Caki2 (cell line): Measurements from ENCODE around the gene PPARD. TPM values are rescaled to one million over a fixed set of nuclear protein-coding genes. Genes with fewer than 3 reads are reported as not detected.

ENCODE experiments used
- DNase-seq: peaks from one replicate; pipeline ENCODE4 v3.0.0-alpha.2; 2015; ENCODE audit warnings: low read depth
- in situ Hi-C: cut with HindIII; loops from 2 replicates; pipeline ENCODE4 v1.10.0; 2016; ENCODE audit warnings: low sequenced_read_pairs, low pct_unique_long_range_greater_than_20kb, mixed read lengths
- total RNA-seq: library from RNA; depleted of rRNA; stranded (reverse); fragments of >200 nt; shearing (Covaris generic); gene quantifications from 2 replicates; pipeline ENCODE4 v1.2.3, GENCODE V29; 2014; ENCODE audit warnings: low replicate concordance; rRNA removed

The PPARD gene
- total RNA-seq, 1 experiment from 2014 or later, result 2.8 TPM

GRCh38 chr6:35470663-35471120 lies 128.3 kb downstream of the PPARD start:
- no peak for DNase-seq
- in situ Hi-C loops, result no loop called here

DNA sequence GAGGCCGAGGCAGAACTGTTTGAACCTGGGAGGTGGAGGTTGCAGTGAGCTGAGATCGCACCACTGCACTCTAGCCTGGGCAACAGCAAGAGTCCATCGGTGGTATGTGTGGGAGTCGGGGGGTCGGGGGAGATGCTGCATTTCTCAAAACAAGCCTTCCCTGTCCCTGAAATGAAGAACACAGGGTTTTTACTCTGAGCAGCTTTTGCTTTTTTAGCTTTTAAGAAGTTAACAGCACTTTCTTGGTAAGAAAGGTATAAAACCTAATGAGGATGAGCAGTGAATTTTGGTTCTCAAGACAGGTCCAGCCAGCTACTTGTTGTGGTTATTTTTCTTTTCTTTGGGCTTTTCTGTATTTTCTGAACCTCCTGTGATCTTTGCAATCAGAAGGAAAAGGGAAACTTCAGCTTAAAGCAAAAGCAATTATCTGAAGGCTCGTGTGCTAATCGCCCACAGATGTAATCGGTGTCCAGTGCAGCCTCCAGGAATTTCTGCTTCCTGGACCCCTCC lies 129.5 kb downstream of the PPARD start:
- in situ Hi-C loops, result no loop called here
- no peak for DNase-seq

- DNase-seq, result no peak
- in situ Hi-C loops, result no loop called here
Measured at GRCh38 chr6:35473075-35473849, 130.9 kb downstream of the PPARD start.

DNA sequence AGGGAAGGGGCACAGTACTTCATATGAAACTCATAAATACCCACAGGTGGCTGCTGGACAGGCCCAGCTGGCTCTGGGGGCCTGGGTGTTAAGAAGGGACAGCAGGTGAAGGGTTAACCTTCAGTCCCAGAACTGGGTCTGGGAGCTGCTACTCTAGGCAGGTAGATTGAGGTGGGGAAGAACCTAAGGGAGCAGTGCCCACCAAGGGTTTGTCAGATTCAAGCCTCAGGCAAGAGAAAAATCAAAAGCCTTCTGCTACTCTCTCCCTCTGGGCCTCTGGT lies 131.4 kb downstream of the PPARD start:
- in situ Hi-C loops, result no loop called here
- DNase-seq, result no peak

DNA sequence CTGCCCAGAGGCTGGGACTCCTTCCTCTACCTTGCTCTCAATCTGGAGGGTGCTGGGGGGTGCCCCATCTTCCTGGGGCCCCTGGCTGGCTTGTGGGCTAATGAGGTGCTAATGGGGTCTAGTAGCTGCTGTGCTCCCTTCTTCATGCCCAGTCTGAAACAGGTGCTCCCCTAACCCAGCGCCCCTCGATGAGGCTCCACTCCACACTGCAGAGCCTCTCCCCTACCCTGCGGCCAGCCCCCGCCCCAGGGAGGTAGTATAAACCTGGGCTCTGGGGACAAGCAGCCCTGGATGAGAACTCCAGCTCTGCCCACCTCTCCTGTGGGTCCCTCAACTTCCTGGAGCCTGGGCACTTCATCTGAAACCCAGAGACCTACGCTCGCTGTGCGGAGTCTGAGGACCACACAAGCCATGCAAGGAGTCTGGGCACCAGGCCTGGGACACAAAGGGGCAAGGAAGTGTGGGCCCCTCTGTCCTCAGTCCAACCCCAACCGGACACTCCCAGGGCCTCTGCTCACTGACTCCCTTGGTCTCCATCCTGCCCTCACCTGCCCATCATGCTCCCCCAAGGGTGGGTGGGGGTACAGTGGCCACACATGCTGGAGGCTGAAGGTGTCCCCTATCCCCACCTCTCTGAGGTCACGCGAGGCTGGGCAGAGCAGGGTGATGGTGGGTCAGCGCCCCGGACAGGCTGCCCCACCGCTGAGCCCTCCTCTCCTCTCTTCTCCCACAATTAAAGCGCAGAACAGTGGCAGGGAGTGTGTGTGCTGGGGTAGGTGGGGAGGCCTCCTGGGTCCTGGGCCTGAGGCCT lies 132.0 kb downstream of the PPARD start:
- no peak for DNase-seq
- in situ Hi-C loops, result no loop called here

- no peak for DNase-seq
- in situ Hi-C loops, result no loop called here
Measured at GRCh38 chr6:35474942-35475570, 132.7 kb downstream of the PPARD start.

GRCh38 chr6:35475573-35475972 lies 133.2 kb downstream of the PPARD start:
- no peak for DNase-seq
- in situ Hi-C loops, result no loop called here

DNA sequence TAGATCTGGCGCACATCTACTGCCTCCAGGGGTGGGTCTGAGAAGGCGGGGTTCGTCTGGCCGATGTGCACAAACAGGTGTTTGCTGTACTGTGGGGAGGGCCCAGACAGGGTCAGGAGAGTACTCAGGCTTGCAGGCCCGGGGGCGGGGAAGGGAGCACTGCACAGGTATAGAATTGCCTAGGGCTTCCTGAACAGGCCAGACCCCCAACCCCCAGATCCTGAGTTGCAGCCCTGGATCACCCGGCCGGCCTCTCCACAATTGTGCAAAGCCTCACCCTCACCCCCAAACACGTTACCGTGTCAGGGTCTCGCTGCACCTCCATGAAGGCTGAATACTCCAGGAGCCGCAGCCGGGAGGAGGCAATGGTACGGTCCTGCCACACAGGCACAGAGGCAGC lies 133.6 kb downstream of the PPARD start:
- in situ Hi-C loops, result no loop called here
- no peak for DNase-seq

GRCh38 chr6:35477028-35477427 lies 134.7 kb downstream of the PPARD start:
- in situ Hi-C loops, result no loop called here
- no peak for DNase-seq

Other genes with a start within 250 kb of the PPARD start
- gene TCP11, start 201.2 kb upstream of the PPARD start, total RNA-seq, result 2.0 TPM in 1 of 2 replicates, not detected in the other
- not detected in 2 replicates for gene SCUBE3, start 128.6 kb upstream of the PPARD start, total RNA-seq
- 15.2 and 18.3 TPM in 2 replicates for gene ZNF76, start 82.8 kb upstream of the PPARD start, total RNA-seq
- gene DEF6, start 44.7 kb upstream of the PPARD start, total RNA-seq, result 15.2 and 16.5 TPM in 2 replicates
- 11.1 and 14.5 TPM in 2 replicates for gene FANCE, start 109.8 kb downstream of the PPARD start, total RNA-seq
- gene RPL10A, start 125.8 kb downstream of the PPARD start, total RNA-seq, result 2,032 and 2,052 TPM in 2 replicates
- gene TEAD3, start 154.5 kb downstream of the PPARD start, total RNA-seq, result 2.3 and 5.6 TPM in 2 replicates
- not detected in 2 replicates for gene TULP1, start 170.3 kb downstream of the PPARD start, total RNA-seq